Tibial nerve (tissue), 4 donors: ENCODE measurements around the gene BRD7. TPM values are rescaled to one million over a fixed set of nuclear protein-coding genes. Genes with fewer than 3 reads are reported as not detected.

ENCODE experiments used
- DNase-seq, 2 donors: peaks; one replicate each; pipeline ENCODE4 v3.0.0-alpha.2; 2019; ENCODE audit warnings: low spot score in 2 of 2
- H3K27ac ChIP-seq, 4 donors: fragments of 200-600 bp; sonication (generic) in 3 of 4; one replicate each; pipeline ENCODE4 v1.5.1; 2017 to 2019; ENCODE audit warnings: mild to moderate bottlenecking in 1 of 4
- H3K27me3 ChIP-seq, 2 donors: fragments of 200-600 bp; sonication (generic) in 1 of 2; one replicate each; pipeline versions ENCODE4 v1.5.1 to v1.6.0; 2017 to 2019
- H3K36me3 ChIP-seq, 3 donors: fragments of 200-600 bp; sonication (generic); one replicate each; pipeline ENCODE4 v1.5.1; 2018 to 2019
- H3K4me1 ChIP-seq, 4 donors: fragments of 200-600 bp; sonication (generic) in 3 of 4; one replicate each; pipeline ENCODE4 v1.5.1; 2017 to 2019
- H3K4me3 ChIP-seq, 4 donors: fragments of 200-600 bp; sonication (generic) in 3 of 4; one replicate each; pipeline ENCODE4 v1.5.1; 2017 to 2019; ENCODE audit warnings: mild to moderate bottlenecking in 1 of 4, moderate library complexity in 1 of 4
- H3K9me3 ChIP-seq, 4 donors: fragments of 200-600 bp; sonication (generic) in 3 of 4; one replicate each; pipeline ENCODE4 v1.5.1; 2017 to 2019
- EP300 ChIP-seq, 2 donors: sonication (generic); formaldehyde crosslinking; IDR thresholded peaks; one replicate each; pipeline ENCODE4 v1.6.1; 2017; ENCODE audit warnings: antibody characterized with exemption in 2 of 2, mild to moderate bottlenecking in 1 of 2
- POLR2A ChIP-seq, 2 donors: fragments of 450-650 bp; IDR thresholded peaks; one replicate each; pipeline ENCODE4 v1.6.1; 2017; ENCODE audit warnings: antibody characterized with exemption in 2 of 2, mild to moderate bottlenecking in 2 of 2, moderate library complexity in 2 of 2
- WGBS, 2 donors: methylation state at CpG; one replicate each; pipeline ENCODE4 v1.1.5; 2018; 5-methylcytosine and 5-hydroxymethylcytosine counted together
- total RNA-seq, 4 donors: library from RNA; depleted of rRNA; stranded (reverse); fragments of >200 nt; gene quantifications; one replicate each; pipeline ENCODE4 v1.1.0, GENCODE V29; 2016
- TF ChIP-seq, protein P1 (sequence below), 5 experiments: fragments of 200-600 bp in 3 of 5; fragments of 450-650 bp in 2 of 5; sonication (generic) in 3 of 5; IDR thresholded peaks; one replicate each; pipeline ENCODE4 v1.5.1; 2016 to 2019; ENCODE audit warnings: antibody characterized with exemption in 5 of 5, mild to moderate bottlenecking in 3 of 5, moderate library complexity in 2 of 5

The BRD7 gene
- total RNA-seq, 4 donors from 2014 or later = 35.4 to 55.7 (median 41.6) TPM

GRCh38 chr16:50390371-50390771, 21.6 kb upstream of the BRD7 start:
- H3K36me3 ChIP-seq = no peaks in the 10 kb centered on the region
- H3K4me1 ChIP-seq = no peaks in the 10 kb centered on the region
- no peaks in the 10 kb centered on the region for H3K27me3 ChIP-seq
- H3K27ac ChIP-seq = no peak overlapping the region
- no peak for TF ChIP-seq EP300 (IDR thresholded peaks at IDR 0.05)
- TF ChIP-seq POLR2A (IDR thresholded peaks at IDR 0.05) = no peak
- TF ChIP-seq, protein P1, sequence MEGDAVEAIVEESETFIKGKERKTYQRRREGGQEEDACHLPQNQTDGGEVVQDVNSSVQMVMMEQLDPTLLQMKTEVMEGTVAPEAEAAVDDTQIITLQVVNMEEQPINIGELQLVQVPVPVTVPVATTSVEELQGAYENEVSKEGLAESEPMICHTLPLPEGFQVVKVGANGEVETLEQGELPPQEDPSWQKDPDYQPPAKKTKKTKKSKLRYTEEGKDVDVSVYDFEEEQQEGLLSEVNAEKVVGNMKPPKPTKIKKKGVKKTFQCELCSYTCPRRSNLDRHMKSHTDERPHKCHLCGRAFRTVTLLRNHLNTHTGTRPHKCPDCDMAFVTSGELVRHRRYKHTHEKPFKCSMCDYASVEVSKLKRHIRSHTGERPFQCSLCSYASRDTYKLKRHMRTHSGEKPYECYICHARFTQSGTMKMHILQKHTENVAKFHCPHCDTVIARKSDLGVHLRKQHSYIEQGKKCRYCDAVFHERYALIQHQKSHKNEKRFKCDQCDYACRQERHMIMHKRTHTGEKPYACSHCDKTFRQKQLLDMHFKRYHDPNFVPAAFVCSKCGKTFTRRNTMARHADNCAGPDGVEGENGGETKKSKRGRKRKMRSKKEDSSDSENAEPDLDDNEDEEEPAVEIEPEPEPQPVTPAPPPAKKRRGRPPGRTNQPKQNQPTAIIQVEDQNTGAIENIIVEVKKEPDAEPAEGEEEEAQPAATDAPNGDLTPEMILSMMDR (IDR thresholded peaks at IDR 0.05) = no peak
- no peaks in the 10 kb centered on the region for H3K9me3 ChIP-seq
- no peak for DNase-seq
- H3K4me3 ChIP-seq = no peak overlapping the region
- WGBS, 2 donors = 78 to 94% methylated on average over 9 to 10 of the region's 11 CpGs

DNA sequence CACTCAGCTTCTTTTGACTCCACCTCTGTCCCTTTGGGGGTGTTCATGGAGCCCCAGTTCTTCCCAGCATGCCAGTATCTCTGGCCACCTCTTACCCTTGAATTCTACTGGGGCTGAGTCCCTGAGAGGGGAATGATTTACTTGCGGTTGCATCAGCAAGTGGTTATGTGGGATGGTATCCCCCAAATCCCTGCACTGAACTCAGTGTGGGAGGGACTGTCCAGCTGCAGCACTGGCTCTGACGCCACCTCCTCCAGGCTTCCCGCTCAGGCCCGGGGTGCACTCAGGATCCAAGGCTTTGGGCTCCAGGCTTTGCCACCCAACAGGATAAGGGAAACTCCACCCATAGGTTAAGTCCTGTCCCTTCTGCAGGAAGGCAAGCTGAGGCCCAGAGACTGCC, 21.1 kb upstream of the BRD7 start:
- 83 to 85% methylated on average over 4 of the region's 4 CpGs for WGBS, 2 donors

DNA sequence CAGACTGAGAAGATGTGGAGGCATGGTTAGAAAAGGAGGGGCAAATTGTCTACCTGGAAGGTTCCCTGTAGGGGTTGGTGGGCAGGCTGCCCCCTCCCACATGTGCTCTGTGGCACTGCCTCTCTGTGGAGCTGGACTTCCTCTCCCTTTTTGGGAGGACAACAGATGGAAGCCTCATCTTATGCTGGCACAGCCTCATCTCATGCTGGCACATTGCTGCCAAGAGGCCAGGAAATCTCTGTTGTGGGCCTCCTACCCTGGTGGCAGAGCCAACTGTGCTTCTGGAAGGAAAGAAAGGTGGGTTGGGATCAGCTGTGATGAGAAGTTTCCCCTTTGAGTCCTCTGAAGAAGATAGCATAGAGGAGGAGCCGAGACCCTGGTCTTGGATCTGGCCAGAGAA, 19.7 kb upstream of the BRD7 start:
- Histone ChIP-seq H3K27me3 (no peaks in the 10 kb centered on the region), H3K4me3 (no peak overlapping the region), H3K27ac (no peak overlapping the region), H3K4me1 (no peaks in the 10 kb centered on the region), H3K36me3 (no peaks in the 10 kb centered on the region), H3K9me3 (no peaks in the 10 kb centered on the region)
- DNase-seq = no peak
- 67 to 100% methylated on average over 1 of the region's 1 CpG for WGBS, 2 donors
- TF ChIP-seq, protein P1 (IDR thresholded peaks at IDR 0.05) = no peak
- TF ChIP-seq EP300 (IDR thresholded peaks at IDR 0.05) = no peak
- TF ChIP-seq POLR2A (IDR thresholded peaks at IDR 0.05) = no peak

More for the DNA sequence above, 21.1 kb upstream of the BRD7 start:
- H3K4me1 ChIP-seq = no peaks in the 10 kb centered on the region
- no peak overlapping the region for H3K27ac ChIP-seq
- no peaks in the 10 kb centered on the region for H3K9me3 ChIP-seq
- no peaks in the 10 kb centered on the region for H3K36me3 ChIP-seq
- TF ChIP-seq POLR2A (IDR thresholded peaks at IDR 0.05) = no peak
- TF ChIP-seq, protein P1 (IDR thresholded peaks at IDR 0.05) = no peak
- no peak for TF ChIP-seq EP300 (IDR thresholded peaks at IDR 0.05)
- H3K27me3 ChIP-seq = no peaks in the 10 kb centered on the region
- no peak overlapping the region for H3K4me3 ChIP-seq
- DNase-seq = no peak

- Histone ChIP-seq H3K27me3 (no peaks in the 10 kb centered on the region), H3K27ac (no peak overlapping the region), H3K9me3 (no peaks in the 10 kb centered on the region), H3K36me3 (no peaks in the 10 kb centered on the region), H3K4me3 (no peak overlapping the region), H3K4me1 (no peaks in the 10 kb centered on the region)
- whole genome bisulfite sequencing, 2 donors = 64 to 72% methylated on average over 13 of the region's 13 CpGs
- no peak for DNase-seq
- no peak for TF ChIP-seq EP300 (IDR thresholded peaks at IDR 0.05)
- TF ChIP-seq POLR2A (IDR thresholded peaks at IDR 0.05) = no peak
- TF ChIP-seq, protein P1 (IDR thresholded peaks at IDR 0.05) = no peak
These were observed 18.0 kb upstream of the BRD7 start for GRCh38 chr16:50386774-50387173.

DNA sequence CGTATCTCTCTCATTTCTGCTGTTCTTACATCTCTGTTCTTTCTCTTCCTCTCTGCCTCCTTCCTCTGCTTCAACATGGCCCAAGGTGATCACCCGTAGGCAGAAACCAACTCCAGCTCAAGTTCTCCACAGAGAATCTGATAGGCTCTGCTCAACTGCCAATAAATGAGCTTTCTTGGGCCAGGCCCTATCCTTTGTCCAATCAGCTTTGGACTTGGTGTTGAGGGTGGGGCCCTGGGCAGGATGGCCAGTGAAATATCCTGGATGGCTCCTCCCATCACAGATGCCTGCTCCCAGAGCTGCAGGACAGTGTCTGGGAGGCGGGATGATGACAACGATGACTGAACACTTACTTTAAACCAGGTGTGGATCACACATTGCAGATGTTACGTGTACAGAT, 17.4 kb upstream of the BRD7 start:
- no peak for DNase-seq
- H3K9me3 ChIP-seq = no peaks in the 10 kb centered on the region
- H3K4me1 ChIP-seq = no peaks in the 10 kb centered on the region
- no peaks in the 10 kb centered on the region for H3K36me3 ChIP-seq
- WGBS, 2 donors = 67 to 71% methylated on average over 5 of the region's 5 CpGs
- TF ChIP-seq POLR2A (IDR thresholded peaks at IDR 0.05) = no peak
- TF ChIP-seq EP300 (IDR thresholded peaks at IDR 0.05) = no peak
- TF ChIP-seq, protein P1 (IDR thresholded peaks at IDR 0.05) = no peak
- H3K27me3 ChIP-seq = no peaks in the 10 kb centered on the region
- H3K27ac ChIP-seq = no peak overlapping the region
- no peak overlapping the region for H3K4me3 ChIP-seq
